Smooth muscle cell (in vitro differentiated cells): ENCODE results near the gene OXGR1. TPM values are rescaled to one million over a fixed set of nuclear protein-coding genes. Genes with fewer than 3 reads are reported as not detected.

Source experiments
- DNase-seq: peaks from one replicate; lab custom pipeline; 2025; ENCODE audit not compliant: unreplicated experiment; lab: John Stamatoyannopoulos, UW
- H2AFZ ChIP-seq: fragments of 200-600 bp; sonication (generic); 2 replicates; pipeline ENCODE4 v1.6.0; 2016; ENCODE audit warnings: antibody characterized with exemption, low read depth, mild to moderate bottlenecking
- H3F3A ChIP-seq: fragments of 200-600 bp; sonication (generic); 2 replicates; pipeline ENCODE4 v1.6.0; 2017; ENCODE audit warnings: antibody characterized with exemption, low read depth
- H3K27ac ChIP-seq: fragments of 200-600 bp; sonication (generic); 2 replicates; pipeline ENCODE4 v1.5.1; 2016; ENCODE audit warnings: low read depth, mild to moderate bottlenecking
- H3K27me3 ChIP-seq: fragments of 200-600 bp; sonication (generic); 2 replicates; pipeline ENCODE4 v1.6.1; 2016; ENCODE audit warnings: low read depth, mild to moderate bottlenecking
- H3K36me3 ChIP-seq: fragments of 200-600 bp; sonication (generic); 2 replicates; pipeline ENCODE4 v1.5.1; 2016; ENCODE audit warnings: low read depth
- H3K4me1 ChIP-seq: fragments of 200-600 bp; sonication (generic); 2 replicates; pipeline ENCODE4 v1.5.1; 2016; ENCODE audit warnings: low read depth
- H3K4me2 ChIP-seq: fragments of 200-600 bp; sonication (generic); 2 replicates; pipeline ENCODE4 v1.6.0; 2016; ENCODE audit warnings: mild to moderate bottlenecking
- H3K4me3 ChIP-seq: fragments of 200-600 bp; sonication (generic); 2 replicates; pipeline ENCODE4 v1.5.1; 2016; ENCODE audit warnings: mild to moderate bottlenecking
- H3K79me2 ChIP-seq: fragments of 200-600 bp; sonication (generic); 2 replicates; pipeline ENCODE4 v1.6.0; 2016; ENCODE audit warnings: low read depth, mild to moderate bottlenecking
- H3K9ac ChIP-seq: fragments of 200-600 bp; sonication (generic); 2 replicates; pipeline ENCODE4 v1.6.0; 2016; ENCODE audit warnings: low read depth
- H3K9me3 ChIP-seq: fragments of 200-600 bp; sonication (generic); replicated peaks from 2 replicates; pipeline ENCODE4 v1.5.1; 2016; ENCODE audit warnings: low read depth
- H4K20me1 ChIP-seq: fragments of 200-600 bp; sonication (generic); 2 replicates; pipeline ENCODE4 v1.6.0; 2016; ENCODE audit warnings: low read depth
- WGBS: methylation state at CpG from one replicate; pipeline ENCODE4 v1.1.7; 2016; ENCODE audit warnings: low lambda C conversion rate; 5-methylcytosine and 5-hydroxymethylcytosine counted together
- polyA plus RNA-seq: library from polyadenylated mRNA; unstranded; fragments of >200 nt; fragmentation: Nextera tagmentation; extraction: Ambion mirVana; gene quantifications from 2 replicates; pipeline ENCODE4 v1.2.1, GENCODE V29; 2016
- small RNA-seq: library from RNA; depleted of rRNA; stranded (forward); fragments of <200 nt; gene quantifications from one replicate; pipeline ENCODE3, GENCODE V24; 2014
- total RNA-seq: library from RNA; depleted of rRNA; stranded (reverse); fragments of >200 nt; gene quantifications from 2 replicates; pipeline ENCODE4 v1.2.3, GENCODE V29; 2014
- TF ChIP-seq, protein P1 (sequence below): fragments of 200-600 bp; sonication (generic); IDR thresholded peaks from 2 replicates; pipeline ENCODE4 v1.5.1; 2017; ENCODE audit warnings: borderline replicate concordance, mild to moderate bottlenecking, antibody characterized with exemption; ENCODE audit not compliant: insufficient read depth, poor library complexity, severe bottlenecking

The OXGR1 gene
- total and polyA plus RNA-seq, 2 experiments from 2014 or later: 1.4 TPM; not detected in 1

DNA sequence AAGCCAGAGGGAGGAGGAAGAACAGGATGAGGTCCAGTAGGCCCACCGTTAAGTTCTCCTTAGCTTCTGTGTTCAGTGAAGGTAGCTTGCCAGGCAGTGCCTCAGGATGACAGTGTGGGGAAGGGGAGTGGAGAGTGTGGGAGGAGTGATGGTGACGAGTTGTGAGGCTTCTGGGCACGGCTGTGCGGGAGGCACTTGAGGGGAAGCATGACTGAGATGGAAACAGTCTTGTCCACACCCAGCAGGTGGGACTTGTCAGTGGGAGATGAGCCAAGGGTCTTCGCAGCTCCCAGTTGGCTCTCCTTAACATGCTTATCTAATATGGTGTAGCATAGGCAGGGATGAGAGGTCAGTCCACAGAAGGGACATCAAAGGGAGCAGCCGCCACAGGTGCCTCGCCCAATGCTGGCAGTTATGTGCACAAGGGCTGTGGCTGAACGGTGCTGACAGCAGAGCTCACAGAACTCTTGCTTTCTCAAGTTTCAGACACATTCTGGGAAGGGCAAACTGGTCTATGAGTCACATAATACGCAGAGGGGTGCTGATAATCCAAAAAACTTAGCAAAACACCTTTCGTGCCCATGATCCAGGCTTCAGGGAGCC, 47.5 kb downstream of the OXGR1 start:
- no peaks in the 10 kb centered on the region for H4K20me1 ChIP-seq
- no peak for DNase-seq
- no peaks in the 10 kb centered on the region for H3K36me3 ChIP-seq
- TF ChIP-seq, protein P1, sequence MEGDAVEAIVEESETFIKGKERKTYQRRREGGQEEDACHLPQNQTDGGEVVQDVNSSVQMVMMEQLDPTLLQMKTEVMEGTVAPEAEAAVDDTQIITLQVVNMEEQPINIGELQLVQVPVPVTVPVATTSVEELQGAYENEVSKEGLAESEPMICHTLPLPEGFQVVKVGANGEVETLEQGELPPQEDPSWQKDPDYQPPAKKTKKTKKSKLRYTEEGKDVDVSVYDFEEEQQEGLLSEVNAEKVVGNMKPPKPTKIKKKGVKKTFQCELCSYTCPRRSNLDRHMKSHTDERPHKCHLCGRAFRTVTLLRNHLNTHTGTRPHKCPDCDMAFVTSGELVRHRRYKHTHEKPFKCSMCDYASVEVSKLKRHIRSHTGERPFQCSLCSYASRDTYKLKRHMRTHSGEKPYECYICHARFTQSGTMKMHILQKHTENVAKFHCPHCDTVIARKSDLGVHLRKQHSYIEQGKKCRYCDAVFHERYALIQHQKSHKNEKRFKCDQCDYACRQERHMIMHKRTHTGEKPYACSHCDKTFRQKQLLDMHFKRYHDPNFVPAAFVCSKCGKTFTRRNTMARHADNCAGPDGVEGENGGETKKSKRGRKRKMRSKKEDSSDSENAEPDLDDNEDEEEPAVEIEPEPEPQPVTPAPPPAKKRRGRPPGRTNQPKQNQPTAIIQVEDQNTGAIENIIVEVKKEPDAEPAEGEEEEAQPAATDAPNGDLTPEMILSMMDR: no peak
- no peak overlapping the region for H3K27ac ChIP-seq
- 90% methylated on average over 10 of the region's 10 CpGs for WGBS
- H3K9ac ChIP-seq: no peak overlapping the region
- H3K4me1 ChIP-seq: peaks cover 6% of the 10 kb centered on the region
- H3F3A ChIP-seq: no peaks in the 10 kb centered on the region
- H3K4me3 ChIP-seq: no peak overlapping the region
- H3K4me2 ChIP-seq: no peak overlapping the region
- no peaks in the 10 kb centered on the region for H3K79me2 ChIP-seq
- no peak overlapping the region for H2AFZ ChIP-seq
- no peaks in the 10 kb centered on the region for H3K9me3 ChIP-seq
- no peaks in the 10 kb centered on the region for H3K27me3 ChIP-seq

DNA sequence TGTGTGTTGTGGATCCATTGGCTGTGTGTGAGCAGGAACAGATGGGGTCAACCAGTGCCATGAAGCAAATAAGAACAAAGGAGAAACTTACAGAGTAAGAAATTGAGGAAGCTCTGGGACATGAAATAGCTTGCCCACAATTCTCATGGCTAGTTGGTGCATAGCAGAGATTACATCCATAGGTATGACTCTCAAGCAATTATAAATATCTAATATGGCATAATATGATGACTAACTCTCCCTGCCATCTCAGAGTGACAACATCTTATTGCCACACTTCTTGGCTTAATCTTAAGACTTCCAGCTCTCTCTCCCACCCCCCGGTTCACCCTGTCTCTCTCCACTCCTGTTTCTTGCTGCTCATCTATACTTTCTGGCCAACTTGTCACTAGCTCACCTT, 53.3 kb downstream of the OXGR1 start:
- no peaks in the 10 kb centered on the region for H3K79me2 ChIP-seq
- H3K36me3 ChIP-seq: no peaks in the 10 kb centered on the region
- peaks cover 9% of the 10 kb centered on the region for H3K4me1 ChIP-seq
- no peak for DNase-seq
- no peaks in the 10 kb centered on the region for H4K20me1 ChIP-seq
- no peaks in the 10 kb centered on the region for H3K27me3 ChIP-seq
- no peaks in the 10 kb centered on the region for H3F3A ChIP-seq
- TF ChIP-seq, protein P1: no peak
- H3K27ac ChIP-seq: no peak overlapping the region
- H3K4me2 ChIP-seq: no peak overlapping the region
- no peak overlapping the region for H3K9ac ChIP-seq
- WGBS: 92% methylated on average over 1 of the region's 1 CpG
- H2AFZ ChIP-seq: no peak overlapping the region
- H3K9me3 ChIP-seq: no peaks in the 10 kb centered on the region
- H3K4me3 ChIP-seq: no peak overlapping the region

DNA sequence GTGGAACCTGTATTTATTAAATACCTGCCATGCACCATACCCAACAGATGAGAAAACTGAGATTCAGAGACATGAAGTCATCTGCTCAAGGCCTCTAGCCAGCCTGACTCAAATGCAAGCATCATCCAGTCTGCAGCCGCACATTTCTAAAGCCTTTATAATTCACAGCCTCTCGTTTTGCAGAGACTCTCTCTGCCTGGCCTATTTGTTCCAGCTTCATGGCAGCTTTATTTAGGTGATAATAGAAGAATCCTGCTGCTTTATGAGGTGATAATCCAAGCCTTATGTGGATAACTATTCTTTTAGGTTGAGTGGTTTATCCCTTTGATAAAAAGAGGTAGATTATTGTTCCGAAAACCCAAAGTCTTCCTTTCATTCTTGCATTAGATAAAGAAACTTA, 58.4 kb downstream of the OXGR1 start:
- no peak for DNase-seq
- Histone ChIP-seq H3K9me3 (no peaks in the 10 kb centered on the region), H3K4me2 (no peak overlapping the region), H3K79me2 (no peaks in the 10 kb centered on the region), H3K9ac (no peak overlapping the region), H3K36me3 (no peaks in the 10 kb centered on the region), H4K20me1 (no peaks in the 10 kb centered on the region), H3F3A (no peaks in the 10 kb centered on the region), H3K4me1 (no peaks in the 10 kb centered on the region), H3K27ac (no peak overlapping the region), H3K4me3 (no peak overlapping the region), H3K27me3 (peaks cover 5% of the 10 kb centered on the region), H2AFZ (no peak overlapping the region)
- 34% methylated on average over 3 of the region's 3 CpGs for WGBS
- TF ChIP-seq, protein P1: no peak

Small RNA genes lying within 50 kb of the gene (small RNA-seq; reads per million reads assigned to genes)
- not detected for gene RN7SKP7

Other genes with a start within 250 kb of the OXGR1 start
- gene MBNL2, start 227.9 kb upstream of the OXGR1 start, total RNA-seq: 120 and 147 TPM in 2 replicates
- gene MBNL2, start 227.9 kb upstream of the OXGR1 start, polyA plus RNA-seq: 33.7 and 34.9 TPM in 2 replicates